ENCODE data around the gene THRSP. TPM values are rescaled to one million over a fixed set of nuclear protein-coding genes. Genes with fewer than 3 reads are reported as not detected.
"Not testable (repeated sequence)": the region's sequence is repeated elsewhere in the genome, so short reads cannot be mapped to it uniquely, and the experiment has no call there.

Gene THRSP
- total and polyA plus RNA-seq, 2 of the 8 experiments (the other 6 are each of a cell fraction or from before 2014, with no cell fraction given), result 0.11 TPM; not detected in 1

DNA sequence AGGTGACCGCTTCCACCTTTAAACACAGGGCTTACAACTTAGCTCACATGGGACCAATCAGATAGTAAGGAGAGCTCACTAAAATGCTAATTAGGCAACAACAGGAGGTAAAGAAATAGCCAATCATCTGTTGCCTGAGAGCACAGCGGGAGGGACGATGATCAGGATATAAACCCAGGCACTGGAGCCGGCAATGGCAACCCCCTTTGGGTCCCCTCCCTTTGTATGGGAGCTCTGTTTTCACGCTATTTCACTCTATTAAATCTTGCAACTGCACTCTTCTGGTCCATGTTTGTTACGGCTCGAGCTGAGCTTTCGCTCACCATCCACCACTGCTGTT, 22.3 kb upstream of the THRSP start:
- not testable (repeated sequence) for H3K79me2 ChIP-seq (ENCODE audit: control insufficient read depth in 1 of 2, insufficient read depth in 2 of 2, low read length in 2 of 2); H2AFZ ChIP-seq (ENCODE audit: low read length); H3K4me2 ChIP-seq (ENCODE audit: insufficient read depth in 1 of 2, low read depth in 2 of 2, low read length in 2 of 2); H3K4ac ChIP-seq (replicated peaks; ENCODE audit: insufficient read length, low read depth, low read length); H4K5ac ChIP-seq (ENCODE audit: insufficient read length, low read depth, low read length); H2BK120ac ChIP-seq (replicated peaks; ENCODE audit: low read depth, low read length); H3K27me3 ChIP-seq (replicated peaks in 1 of 4; ENCODE audit: control insufficient read depth in 3 of 4, extremely low read depth in 1 of 4, insufficient read depth in 3 of 4, low read length in 3 of 4); H4K20me1 ChIP-seq (replicated peaks in 1 of 2; ENCODE audit: control insufficient read depth in 1 of 2, insufficient read depth in 2 of 2, low read length in 2 of 2); H3K4me3 ChIP-seq (ENCODE audit: extremely low read depth in 1 of 4, insufficient read depth in 2 of 4, low read depth in 3 of 4, low read length in 4 of 4); H3K79me1 ChIP-seq (ENCODE audit: low read depth, low read length); H3K56ac ChIP-seq (replicated peaks; ENCODE audit: insufficient read length, low read depth, low read length); DNase-seq (ENCODE audit: low read depth in 1 of 2, low spot score in 2 of 2); H3K18ac ChIP-seq (ENCODE audit: extremely low read depth, low read length); H3K23ac ChIP-seq (ENCODE audit: insufficient read length); H3K23me2 ChIP-seq (ENCODE audit: low read depth, low read length); H3K36me3 ChIP-seq (ENCODE audit: control insufficient read depth in 2 of 4, insufficient read depth in 4 of 4, low read length in 3 of 4); H3K27ac ChIP-seq (ENCODE audit: low read depth, low read length); H3K9me3 ChIP-seq (ENCODE audit: insufficient read depth in 2 of 2, low read depth in 1 of 2, low read length in 1 of 2); H3K14ac ChIP-seq (ENCODE audit: insufficient read length); H4K8ac ChIP-seq (ENCODE audit: extremely low read depth, insufficient read depth, low read length); H3K9ac ChIP-seq (replicated peaks in 1 of 4; ENCODE audit: extremely low read depth in 1 of 4, low read depth in 3 of 4, low read length in 3 of 4); H2AK5ac ChIP-seq (ENCODE audit: low read depth, low read length); FAIRE-seq; H4K91ac ChIP-seq (replicated peaks; ENCODE audit: insufficient read length, low read length); H2BK5ac ChIP-seq (ENCODE audit: low read depth, low read length); H2BK15ac ChIP-seq (ENCODE audit: low read length); H3K4me1 ChIP-seq (replicated peaks in 1 of 4; ENCODE audit: control insufficient read depth in 3 of 4, insufficient read depth in 4 of 4, low read length in 3 of 4)
- CTCF ChIA-PET (ENCODE audit: partially characterized antibody), result interaction anchor here (0.6 to 2.1 kb wide), 6 partner anchors 10 to 63 kb away, joined by 3 to 5 read pairs (median 3); partner anchors contain the start of gene THRSP
- peak overlapping the region; percentile 50; the same call in 1 of the 2 replicates for H2BK12ac ChIP-seq (ENCODE audit: low read depth, low read length)
- POLR2A ChIA-PET (ENCODE audit: partially characterized antibody), result interaction anchor here (0.7 to 2.2 kb wide), 2 partner anchors 9 to 19 kb away, joined by 3 to 6 read pairs; no protein-coding TSS in a partner anchor
- WGBS, 2 experiments (ENCODE audit: extremely low coverage in 1 of 2, insufficient coverage in 1 of 2, insufficient read length in 1 of 2, insufficient replicate concordance in 2 of 2, low coverage in 1 of 2, low lambda C conversion rate in 2 of 2, missing lambda C conversion rate in 1 of 2), result 90% methylated on average over 8 of the region's 8 CpGs; no CpG with 5 or more reads in 1 of the 2 experiments
- 0 out of 2 replicates have a peak overlapping the region, but pooled peaks have one; percentile 48 for H2BK20ac ChIP-seq (ENCODE audit: low read length)
